ENCODE results near the gene HAL. TPM values are rescaled to one million over a fixed set of nuclear protein-coding genes. Genes with fewer than 3 reads are reported as not detected.

The HAL gene
- total and polyA plus RNA-seq, 2 of the 4 experiments (the other 2 are of a cell fraction), result under 0.01 to 0.02 TPM

- no peak overlapping the region for H3K14ac ChIP-seq (replicated peaks; ENCODE audit: low read depth, low read length)
- BruUV-seq (replicated peaks), result no TSS peak
- POLR2A ChIA-PET (ENCODE audit: unreplicated experiment), result no interaction called here
- no peaks in the 10 kb centered on the region for H3K79me1 ChIP-seq (ENCODE audit: low read depth in 1 of 2, low read length in 2 of 2)
- H2BK5ac ChIP-seq (ENCODE audit: low read depth, low read length, poor library complexity, severe bottlenecking), result no peak overlapping the region
- ATAC-seq (ENCODE audit: low read depth) (no peak), DNase-seq (no peak)
- in situ Hi-C loops (cut with MboI; ENCODE audit: low sequenced_read_pairs) (no loop called here), intact Hi-C loops (cut with micrococcal nuclease) (no loop called here), dilution Hi-C loops (cut with HindIII; ENCODE audit: low sequenced_read_pairs, unreplicated experiment) (no loop called here)
- H3K9ac ChIP-seq (ENCODE audit: low read depth, low read length), result no peak overlapping the region
- no peak overlapping the region for H2BK15ac ChIP-seq (ENCODE audit: low read depth, low read length)
- no CpG with 5 or more reads among the region's 5 CpGs for WGBS, 2 experiments (ENCODE audit: extremely low coverage in 2 of 2, insufficient read length in 1 of 2)
- H2AK9ac ChIP-seq (replicated peaks; ENCODE audit: low read depth, low read length, poor library complexity), result no peak overlapping the region
- no peaks in the 10 kb centered on the region for H3K9me3 ChIP-seq (ENCODE audit: control insufficient read depth, insufficient read depth, low read length)
- H3K4me2 ChIP-seq (ENCODE audit: low read depth, low read length), result no peak overlapping the region
- no peak overlapping the region for H2AK5ac ChIP-seq (ENCODE audit: low read depth, low read length)
- no peaks in the 10 kb centered on the region for H3K4me1 ChIP-seq (ENCODE audit: control insufficient read depth, insufficient read depth, low read length)
- no peak overlapping the region for H3K4ac ChIP-seq (ENCODE audit: low read depth, low read length)
- no peak overlapping the region for H3K27ac ChIP-seq (ENCODE audit: insufficient read depth, low read length)
- H2BK20ac ChIP-seq (ENCODE audit: low read depth, low read length), result no peak overlapping the region
- no peak overlapping the region for H4K91ac ChIP-seq (ENCODE audit: insufficient read depth, low read depth, low read length)
- no peaks in the 10 kb centered on the region for H3K36me3 ChIP-seq (ENCODE audit: control insufficient read depth, insufficient read depth, low read length)
- no peak overlapping the region for H4K8ac ChIP-seq (ENCODE audit: low read depth in 2 of 2, low read length in 2 of 2)
- H2AFZ ChIP-seq (replicated peaks; ENCODE audit: low read length, poor library complexity), result no peak overlapping the region
- peaks cover 5% of the 10 kb centered on the region for H3K27me3 ChIP-seq (ENCODE audit: control insufficient read depth, insufficient read depth, low read length)
- H4K5ac ChIP-seq (ENCODE audit: low read depth, low read length), result no peak overlapping the region
- CTCF ChIA-PET, result no interaction called here
- no peaks in the 10 kb centered on the region for H4K20me1 ChIP-seq (ENCODE audit: insufficient read depth, low read length)
- no peak for TF ChIP-seq SMC3 (IDR thresholded peaks at IDR 0.05; ENCODE audit: low read depth, low read length)
- no peak for TF ChIP-seq BHLHE40 (IDR thresholded peaks at IDR 0.05; ENCODE audit: low read depth, low read length)
- no peak for TF ChIP-seq NFE2L2 (IDR thresholded peaks at IDR 0.05; ENCODE audit: low read depth, low read length)
- no peak for TF ChIP-seq FOS (IDR thresholded peaks at IDR 0.05; ENCODE audit: low read depth, low read length)
- TF ChIP-seq RAD21 (IDR thresholded peaks at IDR 0.05; ENCODE audit: low read length), result no peak
- no peak for TF ChIP-seq POLR2A (IDR thresholded peaks at IDR 0.05; ENCODE audit: low read depth, low read length)
- no peak for TF ChIP-seq RCOR1 (IDR thresholded peaks at IDR 0.05; ENCODE audit: insufficient replicate concordance, low read length)
- no peak for TF ChIP-seq CHD1 (IDR thresholded peaks at IDR 0.05; ENCODE audit: low read depth, low read length)
- no peak overlapping the region for H2BK120ac ChIP-seq (ENCODE audit: low read depth, low read length)
- H3K9me1 ChIP-seq (ENCODE audit: insufficient read depth, low read length), result no peaks in the 10 kb centered on the region
- H3K23ac ChIP-seq (ENCODE audit: low read depth, low read length), result no peak overlapping the region
- H3K18ac ChIP-seq (ENCODE audit: low read depth, low read length), result no peak overlapping the region
- H3K56ac ChIP-seq (ENCODE audit: extremely low read depth, insufficient read depth, low read length), result no peak overlapping the region
- H3K4me3 ChIP-seq (ENCODE audit: insufficient read depth, low read depth, low read length), result no peak overlapping the region
Observed at GRCh38 chr12:95980437-95980836, 15.7 kb downstream of the HAL start.
